ENCODE data around the gene FBXO17.

The FBXO17 gene

GRCh38 chr19:38918526-38918925 is 57.0 kb downstream of the FBXO17 start:
- no peak for TF ChIP-seq CTCF (IDR thresholded peaks at IDR 0.05; ENCODE audit: low read depth, low read length)

DNA sequence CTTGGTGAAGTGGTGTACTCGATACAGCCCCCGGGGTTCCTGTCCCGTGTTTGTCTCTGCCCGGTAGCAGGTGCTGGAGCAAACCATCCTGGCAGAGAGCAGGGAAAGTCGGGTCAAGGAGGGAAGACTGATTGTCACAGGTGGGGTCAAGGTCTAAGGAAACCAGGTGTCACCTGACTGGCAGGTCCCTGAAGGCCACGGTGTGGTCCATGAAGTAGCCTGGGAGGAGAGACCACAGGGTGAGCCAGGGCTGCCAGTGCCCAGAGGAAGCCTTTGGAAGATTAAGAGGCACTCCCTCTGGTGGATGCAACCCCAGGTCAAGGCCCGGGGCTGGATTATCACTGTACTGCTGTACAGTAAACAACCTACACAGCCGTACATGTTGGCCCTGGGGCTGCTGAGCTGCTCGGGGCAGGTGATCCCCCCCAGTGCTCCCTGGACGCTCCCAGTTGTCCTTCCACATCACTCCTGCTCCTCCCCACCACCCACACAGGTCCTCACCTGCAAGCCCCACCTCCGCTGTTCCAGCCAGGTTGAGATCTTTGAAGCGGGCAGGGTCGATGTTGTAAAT is 57.5 kb downstream of the FBXO17 start:
- no peak for TF ChIP-seq CTCF (IDR thresholded peaks at IDR 0.05; ENCODE audit: low read depth, low read length)
- H3K4me3 ChIP-seq (ENCODE audit: low read depth, low read length), result no peak overlapping the region

More at GRCh38 chr19:38918526-38918925, 57.0 kb downstream of the FBXO17 start:
- no peak overlapping the region for H3K4me3 ChIP-seq (ENCODE audit: low read depth, low read length)

- H3K4me3 ChIP-seq (ENCODE audit: low read depth, low read length), result no peak overlapping the region
- TF ChIP-seq CTCF (IDR thresholded peaks at IDR 0.05; ENCODE audit: low read depth, low read length), result no peak
These were observed 58.0 kb downstream of the FBXO17 start for GRCh38 chr19:38917516-38917915.

GRCh38 chr19:38915329-38916321 is 59.9 kb downstream of the FBXO17 start:
- H3K4me3 ChIP-seq (ENCODE audit: low read depth, low read length), result no peak overlapping the region
- TF ChIP-seq CTCF (IDR thresholded peaks at IDR 0.05; ENCODE audit: low read depth, low read length), result no peak

GRCh38 chr19:38913958-38914357 is 61.6 kb downstream of the FBXO17 start:
- TF ChIP-seq CTCF (IDR thresholded peaks at IDR 0.05; ENCODE audit: low read depth, low read length), result no peak
- no peak overlapping the region for H3K4me3 ChIP-seq (ENCODE audit: low read depth, low read length)

DNA sequence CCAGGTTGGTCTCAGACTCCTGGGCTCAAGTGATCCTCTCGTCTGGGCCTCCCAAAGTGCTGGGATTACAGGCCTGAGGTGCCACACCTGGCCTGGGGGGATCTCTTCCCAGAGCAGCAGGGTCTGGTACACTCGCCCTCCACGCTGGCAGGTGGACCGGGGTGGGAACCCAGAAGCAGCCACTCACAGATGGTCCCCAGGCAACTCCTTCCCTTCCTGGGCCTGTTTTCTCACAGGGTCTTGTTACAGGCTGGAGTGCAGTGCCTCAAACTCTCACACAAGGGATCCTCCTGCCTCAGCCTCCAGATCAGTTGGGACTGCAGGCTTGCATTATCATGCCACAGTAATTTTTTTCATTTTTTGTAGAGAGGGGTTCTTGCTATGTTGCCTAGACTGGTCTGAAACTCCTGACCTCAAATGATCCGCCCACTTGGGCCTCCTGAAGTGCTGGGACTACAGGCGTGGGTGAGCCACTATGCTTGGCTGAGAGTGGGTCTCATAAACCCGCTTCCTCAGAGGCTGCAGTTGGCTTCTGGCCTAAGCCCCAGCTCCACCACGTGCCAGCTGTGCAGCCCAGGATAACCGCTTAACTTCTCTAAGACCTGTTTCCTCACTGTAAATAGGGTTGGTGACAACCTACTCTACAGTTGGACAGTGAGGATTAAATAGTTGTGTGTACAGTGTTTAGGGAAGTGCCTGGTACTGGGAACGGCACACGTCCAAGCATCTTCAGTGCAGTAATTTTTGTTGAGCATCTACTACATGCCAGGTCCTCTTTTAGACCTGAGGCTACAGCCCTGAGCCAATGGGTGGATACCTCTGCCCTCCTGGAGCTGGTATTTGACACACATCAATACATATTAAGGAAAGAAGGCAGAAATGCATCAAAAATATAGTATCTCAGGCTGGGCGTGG is 62.7 kb downstream of the FBXO17 start:
- no peak overlapping the region for H3K4me3 ChIP-seq (ENCODE audit: low read depth, low read length)

More for the DNA sequence above, 62.7 kb downstream of the FBXO17 start:
- no peak for TF ChIP-seq CTCF (IDR thresholded peaks at IDR 0.05; ENCODE audit: low read depth, low read length)
